Stimulated activated CD8-positive, alpha-beta memory T cell treated with anti-CD3 and anti-CD28 coated beads, Interleukin-2, amount 100 ng/mL, for 48 hours (primary cell): ENCODE results near the gene TMEM43.

ENCODE experiments used
- DNase-seq, 2 donors: peaks; one replicate each; pipeline ENCODE4 v3.0.0-alpha.2; 2020; ENCODE audit warnings: low read depth in 2 of 2

The TMEM43 gene

DNA sequence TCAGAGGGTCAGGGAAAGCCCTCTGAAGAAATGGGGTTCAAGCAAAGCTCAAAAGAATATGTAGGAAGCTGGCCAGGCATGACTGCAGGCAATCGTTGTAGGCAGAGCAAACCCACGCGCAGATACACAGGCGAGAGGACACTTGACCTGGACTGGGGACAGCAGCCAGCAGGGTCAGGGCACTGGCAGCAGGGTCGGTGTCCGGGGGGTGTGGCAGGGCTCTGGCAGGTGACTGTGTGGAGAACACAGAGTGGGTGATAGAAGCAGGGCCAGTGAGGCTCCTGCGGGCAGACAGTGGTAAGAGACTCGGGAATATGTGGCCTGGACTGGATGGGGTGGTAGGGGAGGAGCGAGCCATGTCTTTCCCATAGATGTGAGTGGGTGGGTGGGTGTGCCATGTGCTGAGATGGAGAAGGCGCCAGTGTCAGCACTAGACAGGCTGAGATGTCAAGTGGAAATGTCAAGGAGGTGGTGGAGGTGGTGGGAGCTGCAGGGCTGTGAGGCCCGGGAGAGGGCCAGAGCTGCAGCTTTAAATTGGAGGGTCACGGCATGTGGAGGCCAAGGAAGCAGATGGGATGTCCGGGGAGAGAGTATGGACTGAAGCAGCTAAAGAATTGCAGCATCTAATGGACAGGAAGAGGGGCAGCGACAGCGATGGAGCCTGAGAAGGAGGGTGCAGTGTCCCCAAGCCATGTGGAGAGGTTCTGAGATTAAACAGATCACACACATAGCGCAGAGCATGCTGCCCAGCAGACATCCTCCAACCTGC lies 13.4 kb downstream of the TMEM43 start:
- DNase-seq, result no peak

DNA sequence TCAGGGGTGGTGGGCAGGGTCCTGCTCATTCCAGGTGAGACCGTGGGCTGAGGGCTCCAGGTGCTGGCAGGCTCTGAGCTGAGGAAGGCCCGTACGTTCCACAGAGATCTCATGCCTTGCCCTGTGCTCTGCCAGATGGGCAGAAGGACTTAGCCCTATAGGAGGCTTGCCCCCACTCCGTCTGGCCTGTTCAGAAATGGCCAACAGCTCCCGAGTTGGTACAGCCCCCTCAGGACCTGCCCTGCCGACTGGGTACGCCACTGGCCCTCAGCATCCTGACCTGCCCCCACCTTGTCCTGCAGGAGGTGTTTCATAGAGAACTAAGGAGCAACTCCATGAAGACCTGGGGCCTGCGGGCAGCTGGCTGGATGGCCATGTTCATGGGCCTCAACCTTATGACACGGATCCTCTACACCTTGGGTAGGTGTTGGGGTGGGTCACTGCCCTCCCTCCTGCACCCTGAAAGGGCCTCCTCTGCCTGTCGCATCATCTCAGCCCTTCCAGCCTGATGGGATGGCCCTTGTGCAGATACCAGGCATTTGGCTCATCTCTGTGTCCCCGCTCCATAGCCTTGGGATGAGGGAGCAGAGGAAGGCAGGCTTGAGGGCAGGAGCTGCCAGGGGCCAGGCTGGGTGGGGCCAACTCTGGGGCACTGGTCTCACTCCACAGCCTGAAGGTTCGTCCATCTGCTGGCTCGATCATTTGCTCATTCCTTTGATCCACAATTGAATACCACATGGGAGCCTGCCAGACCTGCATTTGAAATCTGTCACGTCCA lies 14.2 kb downstream of the TMEM43 start:
- no peak for DNase-seq

DNA sequence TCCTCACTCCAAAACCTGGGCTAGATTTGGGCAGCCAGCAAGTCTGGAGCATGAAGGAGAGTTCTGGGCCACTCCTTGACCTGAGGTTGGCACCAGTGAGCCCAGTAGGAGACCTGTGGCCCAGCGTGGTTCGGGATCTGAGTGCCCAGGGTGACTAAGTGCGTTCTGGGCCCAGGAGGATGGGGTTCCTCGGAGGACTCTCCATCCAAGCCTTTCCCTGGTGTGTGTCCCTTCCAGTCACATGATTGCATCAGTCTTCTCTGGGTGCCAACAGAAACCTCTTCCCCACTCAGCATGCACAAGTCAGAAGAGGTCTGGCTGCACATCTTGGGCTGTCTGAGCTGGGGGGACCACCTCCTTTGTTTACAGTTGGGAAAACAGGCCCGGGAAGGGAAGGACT lies 14.9 kb downstream of the TMEM43 start:
- no peak for DNase-seq

DNA sequence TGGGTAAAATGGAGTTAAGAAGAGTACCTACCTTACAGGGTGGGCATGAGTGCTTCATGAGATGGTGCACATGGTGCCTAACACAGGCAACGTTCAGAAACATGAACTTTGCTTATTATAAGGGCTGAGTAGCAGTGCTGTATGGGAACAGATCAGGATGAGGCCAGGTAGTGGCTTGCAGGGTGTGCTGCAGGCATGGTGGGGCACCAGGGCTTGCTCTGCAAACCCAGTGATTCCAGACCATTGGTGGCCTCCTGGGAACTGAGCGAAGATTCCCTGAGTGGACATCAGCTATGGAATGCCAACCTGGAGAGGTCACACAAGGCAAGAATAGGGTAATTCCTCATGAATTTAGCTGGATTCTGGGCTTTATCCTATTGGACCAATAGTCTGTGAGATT lies 15.8 kb downstream of the TMEM43 start:
- DNase-seq, result no peak

DNA sequence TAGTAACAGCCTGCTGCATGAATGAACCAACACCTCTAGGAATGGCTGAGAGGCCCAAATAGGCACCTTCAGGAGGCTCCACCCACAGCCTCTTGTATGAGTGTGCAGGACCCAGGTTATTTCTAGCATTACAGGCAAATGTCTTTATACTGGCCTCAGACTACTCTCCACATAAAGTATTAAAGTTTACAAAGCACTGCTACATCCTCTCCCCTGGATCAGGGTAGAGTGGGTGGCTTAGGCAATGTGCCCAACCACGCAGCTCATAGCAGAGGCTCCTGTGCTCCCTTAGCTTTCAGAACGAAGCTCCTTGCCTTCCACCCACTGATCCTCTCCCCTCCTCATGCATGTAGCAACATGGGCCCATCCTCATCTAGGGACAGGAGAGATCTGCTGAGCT lies 16.3 kb downstream of the TMEM43 start:
- no peak for DNase-seq

DNA sequence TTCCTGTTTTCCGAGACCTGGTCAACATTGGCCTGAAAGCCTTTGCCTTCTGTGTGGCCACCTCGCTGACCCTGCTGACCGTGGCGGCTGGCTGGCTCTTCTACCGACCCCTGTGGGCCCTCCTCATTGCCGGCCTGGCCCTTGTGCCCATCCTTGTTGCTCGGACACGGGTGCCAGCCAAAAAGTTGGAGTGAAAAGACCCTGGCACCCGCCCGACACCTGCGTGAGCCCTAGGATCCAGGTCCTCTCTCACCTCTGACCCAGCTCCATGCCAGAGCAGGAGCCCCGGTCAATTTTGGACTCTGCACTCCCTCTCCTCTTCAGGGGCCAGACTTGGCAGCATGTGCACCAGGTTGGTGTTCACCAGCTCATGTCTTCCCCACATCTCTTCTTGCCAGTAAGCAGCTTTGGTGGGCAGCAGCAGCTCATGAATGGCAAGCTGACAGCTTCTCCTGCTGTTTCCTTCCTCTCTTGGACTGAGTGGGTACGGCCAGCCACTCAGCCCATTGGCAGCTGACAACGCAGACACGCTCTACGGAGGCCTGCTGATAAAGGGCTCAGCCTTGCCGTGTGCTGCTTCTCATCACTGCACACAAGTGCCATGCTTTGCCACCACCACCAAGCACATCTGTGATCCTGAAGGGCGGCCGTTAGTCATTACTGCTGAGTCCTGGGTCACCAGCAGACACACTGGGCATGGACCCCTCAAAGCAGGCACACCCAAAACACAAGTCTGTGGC lies 16.9 kb downstream of the TMEM43 start:
- DNase-seq, result no peak

DNA sequence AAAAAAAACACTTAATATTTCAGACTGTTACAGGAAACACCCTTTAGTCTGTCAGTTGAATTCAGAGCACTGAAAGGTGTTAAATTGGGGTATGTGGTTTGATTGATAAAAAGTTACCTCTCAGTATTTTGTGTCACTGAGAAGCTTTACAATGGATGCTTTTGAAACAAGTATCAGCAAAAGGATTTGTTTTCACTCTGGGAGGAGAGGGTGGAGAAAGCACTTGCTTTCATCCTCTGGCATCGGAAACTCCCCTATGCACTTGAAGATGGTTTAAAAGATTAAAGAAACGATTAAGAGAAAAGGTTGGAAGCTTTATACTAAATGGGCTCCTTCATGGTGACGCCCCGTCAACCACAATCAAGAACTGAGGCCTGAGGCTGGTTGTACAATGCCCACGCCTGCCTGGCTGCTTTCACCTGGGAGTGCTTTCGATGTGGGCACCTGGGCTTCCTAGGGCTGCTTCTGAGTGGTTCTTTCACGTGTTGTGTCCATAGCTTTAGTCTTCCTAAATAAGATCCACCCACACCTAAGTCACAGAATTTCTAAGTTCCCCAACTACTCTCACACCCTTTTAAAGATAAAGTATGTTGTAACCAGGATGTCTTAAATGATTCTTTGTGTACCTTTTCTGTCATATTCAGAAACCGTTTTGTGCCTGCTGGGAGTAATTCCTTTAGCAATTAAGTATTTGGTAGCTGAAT lies 17.9 kb downstream of the TMEM43 start:
- DNase-seq, result peak in 1 of 2 donors; percentile 17

DNA sequence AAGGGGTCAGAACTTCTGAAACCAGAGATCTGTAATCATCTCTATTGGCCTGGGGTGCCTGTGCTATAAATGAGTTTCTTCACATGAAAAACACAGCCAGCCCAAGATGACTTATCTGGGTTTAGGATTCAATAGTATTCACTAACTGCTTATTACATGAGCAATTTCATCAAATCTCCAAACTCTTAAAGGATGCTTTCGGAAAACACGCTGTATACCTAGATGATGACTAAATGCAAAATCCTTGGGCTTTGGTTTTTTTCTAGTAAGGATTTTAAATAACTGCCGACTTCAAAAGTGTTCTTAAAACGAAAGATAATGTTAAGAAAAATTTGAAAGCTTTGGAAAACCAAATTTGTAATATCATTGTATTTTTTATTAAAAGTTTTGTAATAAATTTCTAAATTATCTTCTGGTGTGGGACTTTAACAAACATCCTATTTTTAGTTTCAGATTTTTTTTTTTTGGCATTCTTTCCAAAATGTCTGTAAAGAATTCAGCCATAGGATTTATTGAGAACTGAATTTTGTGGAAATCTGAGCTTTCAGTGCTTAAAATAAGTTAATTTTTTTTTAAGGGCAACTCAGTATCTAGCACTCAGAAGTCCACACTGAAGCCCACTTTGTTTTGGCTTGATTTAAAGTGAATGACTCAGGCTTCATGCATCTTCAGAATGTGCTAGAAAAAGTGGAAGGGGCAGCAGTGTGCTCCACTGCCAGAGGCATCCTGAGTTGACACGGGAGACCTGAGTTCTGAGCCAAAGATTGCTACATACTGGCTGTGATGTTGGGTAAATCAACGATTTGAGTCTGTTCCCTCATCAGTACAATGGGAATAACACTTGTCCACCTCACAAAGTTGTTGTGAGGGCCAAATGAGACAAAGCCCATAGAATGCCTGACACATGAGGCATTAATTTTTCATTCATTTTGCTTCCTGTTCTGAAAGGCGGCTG lies 18.7 kb downstream of the TMEM43 start:
- DNase-seq, result no peak

DNA sequence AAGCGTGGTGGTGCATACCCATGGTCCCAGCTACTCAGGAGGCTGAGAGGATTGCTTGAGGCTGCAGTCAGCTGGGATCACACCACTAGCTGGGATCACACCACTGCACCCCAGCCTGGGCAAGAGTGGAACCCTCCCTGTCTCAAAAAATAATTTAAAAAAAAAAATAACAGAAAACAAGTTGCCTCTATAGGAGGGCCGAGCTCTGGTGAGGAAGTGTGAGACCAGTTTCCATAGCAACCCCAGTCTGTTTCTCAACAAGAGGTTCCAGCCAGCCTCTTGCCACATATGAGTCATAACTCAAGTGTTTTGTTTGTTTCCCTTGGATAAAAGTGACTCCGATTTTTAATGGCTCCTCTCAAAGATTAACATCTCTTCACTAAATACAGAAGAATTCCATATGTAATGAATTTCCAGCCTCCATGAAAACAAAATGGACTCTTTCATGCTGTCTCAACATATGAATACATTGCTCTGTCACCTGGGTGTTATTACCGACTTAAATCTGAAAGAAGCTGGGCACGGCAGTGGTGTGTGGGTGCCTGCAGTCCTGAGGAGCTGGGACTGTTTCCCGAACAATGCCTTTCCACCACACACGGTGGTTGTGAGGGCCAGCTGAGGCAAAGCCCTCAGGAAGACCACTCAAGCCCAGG lies 19.7 kb downstream of the TMEM43 start:
- DNase-seq, result peak in 1 of 2 donors; percentile 26

DNA sequence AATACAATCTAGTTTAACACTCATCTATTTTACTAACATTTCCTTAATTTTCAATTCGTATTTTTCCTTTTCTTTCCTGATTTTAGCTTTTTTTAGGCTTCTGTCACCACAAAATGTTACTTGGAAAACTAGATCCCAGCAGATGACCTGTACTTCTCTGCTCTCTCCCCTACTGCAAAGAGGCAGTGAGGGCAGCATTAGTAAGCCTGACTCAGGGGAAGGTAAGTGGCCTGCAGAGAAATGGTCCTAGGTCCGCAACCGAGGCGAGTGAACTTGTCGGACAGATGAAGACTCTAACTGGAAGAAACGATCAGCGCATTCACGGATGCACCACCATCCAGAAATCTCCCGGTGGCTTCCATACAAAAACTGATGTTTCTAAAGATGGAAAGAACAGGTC lies 20.4 kb downstream of the TMEM43 start:
- no peak for DNase-seq

DNA sequence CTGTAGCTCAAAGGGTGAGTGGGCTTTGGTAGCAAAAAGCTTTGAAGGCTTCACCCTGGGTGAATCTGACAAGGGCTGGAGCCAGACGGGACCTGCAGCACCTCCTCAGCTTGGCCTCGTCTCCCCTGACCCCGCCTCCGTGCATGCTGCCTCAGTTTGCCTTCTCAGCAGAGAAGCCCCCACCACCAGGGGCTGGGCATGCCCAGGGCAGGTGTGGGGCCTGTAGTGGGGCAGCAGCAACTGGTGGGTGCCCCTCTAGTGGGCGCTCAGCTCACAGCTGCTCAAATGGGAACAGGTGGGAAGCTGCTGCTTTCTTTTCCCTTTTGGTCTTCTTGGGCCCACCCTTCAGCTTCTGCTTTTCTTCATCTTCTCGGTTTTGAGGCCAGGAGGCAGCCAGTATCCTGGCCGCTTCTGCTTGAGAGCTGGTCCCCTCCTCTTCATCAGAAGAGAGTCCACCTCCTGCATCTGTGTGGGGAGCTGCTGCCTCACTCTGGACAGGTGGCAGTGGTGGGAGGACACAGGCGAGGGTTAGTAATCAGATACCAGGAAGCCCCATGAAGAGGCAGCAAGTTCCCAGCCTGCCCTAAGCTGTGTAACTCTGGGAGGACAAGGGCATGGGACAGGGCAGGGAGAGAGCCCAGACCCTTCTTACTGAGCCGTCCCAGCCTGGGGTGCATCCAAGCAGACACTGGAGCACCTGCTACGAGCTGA lies 21.0 kb downstream of the TMEM43 start:
- DNase-seq, result no peak

DNA sequence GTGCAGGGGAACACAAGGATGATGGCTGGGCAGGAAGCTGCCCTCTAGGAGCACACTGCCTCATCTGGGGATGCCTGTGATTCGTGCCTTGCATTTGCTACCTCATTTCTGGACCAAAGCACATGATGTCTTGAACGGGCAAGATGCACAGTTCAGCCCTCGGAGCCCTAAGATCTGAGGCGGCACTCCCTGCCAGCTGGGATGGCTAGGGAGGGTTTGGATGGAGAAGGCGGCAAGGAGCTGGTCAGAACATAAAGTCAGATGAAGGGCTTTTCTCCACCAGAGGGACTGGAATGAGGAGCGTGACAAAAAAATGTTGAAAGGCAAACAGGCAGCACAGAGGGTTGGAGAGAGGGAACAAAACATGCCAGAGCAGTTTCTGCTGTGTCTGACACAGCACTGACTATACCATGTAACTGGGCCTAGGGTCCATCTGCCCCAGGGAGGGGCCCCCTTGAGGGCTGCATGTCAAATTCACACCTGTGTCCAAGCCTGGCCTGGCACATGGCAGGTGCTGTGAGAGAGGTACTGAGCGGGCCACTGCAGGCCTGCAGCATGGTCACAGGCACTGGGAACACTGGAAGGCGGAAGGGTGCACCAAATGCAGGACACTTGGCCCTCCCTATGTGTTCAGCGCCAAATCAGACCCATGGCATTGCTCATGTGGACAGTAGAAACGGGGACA lies 21.7 kb downstream of the TMEM43 start:
- DNase-seq, result no peak

DNA sequence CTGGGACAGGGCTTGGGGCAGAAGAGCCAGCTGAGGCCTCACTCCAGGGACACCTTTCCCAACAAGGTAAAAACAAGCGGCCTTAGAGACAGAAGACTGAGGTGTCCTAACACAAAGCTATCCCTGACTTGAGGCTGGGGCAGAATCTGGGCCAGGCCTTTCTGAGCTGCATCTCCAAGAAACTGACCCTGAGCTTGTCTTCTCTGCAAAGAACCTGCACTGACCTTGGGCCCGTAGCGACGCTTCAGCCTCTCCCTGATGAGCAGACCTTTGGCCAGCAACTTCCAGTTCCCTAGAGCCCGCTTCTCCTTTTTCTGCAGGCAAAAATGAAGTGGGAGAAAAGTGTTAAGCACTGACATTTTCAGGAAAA lies 22.2 kb downstream of the TMEM43 start:
- DNase-seq, result no peak

DNA sequence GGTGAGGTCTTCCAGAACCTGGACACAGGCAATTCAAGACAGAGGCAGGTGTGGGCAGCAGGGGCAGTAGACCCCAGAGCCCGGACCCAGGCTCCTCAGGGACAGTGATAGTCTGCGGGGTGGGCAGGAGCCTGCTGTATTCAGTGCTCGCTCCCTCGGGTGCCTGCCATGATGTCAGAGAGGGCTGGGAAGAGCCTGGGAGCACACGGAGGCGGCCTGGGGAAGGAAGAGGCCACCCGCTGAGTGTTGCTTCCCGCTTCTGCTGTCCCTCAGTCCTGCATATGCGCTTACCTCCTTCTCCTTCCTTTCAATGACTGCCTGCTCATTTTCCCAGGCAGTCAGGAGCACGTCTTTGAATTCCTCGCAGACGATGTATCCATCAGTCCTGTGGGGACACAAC lies 22.8 kb downstream of the TMEM43 start:
- DNase-seq, result no peak

DNA sequence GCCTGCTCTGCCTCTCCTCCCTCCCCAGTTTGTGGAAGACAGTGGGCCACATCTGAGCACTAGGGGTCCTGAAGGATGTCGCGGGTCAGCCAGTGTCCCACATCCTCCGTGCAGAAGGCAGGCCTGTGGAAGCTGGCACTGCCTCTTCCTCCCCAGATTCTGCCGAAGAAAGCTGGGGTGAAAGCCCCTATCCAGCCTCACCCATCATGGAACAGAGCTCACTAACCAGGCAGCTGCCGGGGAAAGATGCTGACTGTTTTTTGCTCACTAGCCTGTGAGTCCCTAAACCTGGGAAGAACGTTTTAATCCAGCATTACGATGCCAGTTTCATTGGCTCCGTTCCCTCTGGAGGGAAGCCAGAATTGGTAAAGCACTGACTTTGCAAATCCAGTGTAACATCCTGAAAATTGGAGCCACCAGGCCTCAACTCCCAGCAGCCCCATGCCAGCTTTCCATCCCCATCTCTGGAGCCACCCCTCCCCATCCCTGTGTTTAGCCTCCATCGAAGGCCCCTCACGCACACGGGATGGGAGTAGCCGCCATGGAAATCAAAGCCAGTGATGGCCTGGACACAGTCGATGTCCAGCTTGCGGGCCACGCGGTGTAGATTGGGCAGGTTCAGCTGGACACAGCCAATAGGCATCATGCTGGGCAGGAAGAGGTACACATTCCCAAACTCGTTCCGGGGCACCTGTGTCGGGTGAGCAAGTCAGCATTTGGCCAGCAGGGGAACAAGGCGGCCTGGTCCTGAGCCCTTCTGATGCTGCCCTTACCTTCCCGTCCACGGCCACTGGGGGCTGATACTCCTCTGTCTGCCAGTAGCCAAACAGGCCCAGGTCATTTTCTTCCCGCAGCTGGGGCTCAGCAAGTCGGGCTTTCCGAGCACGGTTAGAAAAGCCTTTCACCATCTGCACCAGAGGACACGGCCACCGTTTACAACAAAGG lies 23.5 kb downstream of the TMEM43 start:
- DNase-seq, result no peak

DNA sequence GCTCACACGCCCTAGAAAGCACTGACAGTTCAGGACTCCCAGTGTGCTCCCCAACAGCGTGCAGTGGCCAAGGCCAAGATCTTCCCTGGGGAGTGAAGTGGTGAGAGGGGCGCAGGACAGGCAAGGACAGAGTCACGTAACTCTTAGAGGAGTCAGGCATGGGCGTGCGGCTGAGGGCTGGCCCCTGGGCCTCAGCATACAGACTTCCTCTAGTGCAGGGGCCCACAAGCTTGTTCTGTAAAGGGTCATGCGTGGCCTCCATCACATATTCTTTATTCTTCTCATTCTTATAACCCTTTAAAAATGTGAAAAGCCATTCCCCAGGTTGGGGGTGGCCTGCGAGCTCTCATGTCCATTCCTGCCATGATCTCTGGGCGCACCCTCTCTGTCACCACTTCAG lies 25.2 kb downstream of the TMEM43 start:
- DNase-seq, result no peak

DNA sequence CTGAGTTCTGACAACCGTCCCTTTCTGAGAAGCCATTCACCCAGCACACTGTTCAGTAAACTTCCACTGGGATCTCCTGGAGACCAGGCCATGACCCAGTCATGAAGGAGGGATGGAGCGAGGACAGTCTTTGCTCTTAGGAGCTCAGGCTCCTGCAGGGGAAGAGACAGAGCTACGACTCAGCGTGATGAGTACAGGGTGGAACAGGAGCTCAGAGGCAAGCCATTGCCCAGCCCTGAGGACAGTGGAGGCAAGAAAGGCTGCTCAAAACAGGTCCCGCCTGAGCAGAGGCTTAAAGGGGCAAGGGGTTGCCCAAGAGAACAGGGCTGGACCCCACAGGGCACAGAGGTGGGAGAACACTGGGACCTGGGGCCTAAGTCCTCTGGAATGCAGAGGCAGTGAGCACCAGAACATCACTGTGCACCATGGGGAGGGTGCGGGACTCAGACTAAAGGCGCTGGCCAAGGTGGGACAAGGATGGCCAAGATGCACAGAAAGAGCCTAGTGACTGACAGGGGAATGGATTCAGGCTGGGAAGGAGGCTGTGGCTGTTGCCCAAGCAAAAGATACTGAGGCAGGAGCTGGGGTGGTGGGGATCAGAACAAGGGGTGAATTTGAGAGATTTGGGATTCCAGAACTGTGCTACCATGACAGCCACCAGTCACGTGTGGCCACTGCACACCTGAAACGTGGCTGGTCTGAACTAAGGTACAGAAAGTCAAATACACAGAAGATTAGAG lies 25.8 kb downstream of the TMEM43 start:
- DNase-seq, result no peak
